AG04449 (cell line): ENCODE measurements around the gene FHIT.

Experiments
- CTCF ChIA-PET: fragments of 350-600 bp; formaldehyde crosslinking; extraction: SDS; loops from one replicate; lab custom pipeline; 2021; ENCODE audit warnings: antibody characterized with exemption; lab: Yijun Ruan, JAX
- POLR2A ChIA-PET: fragments of 400-600, 350-600 bp; formaldehyde crosslinking; extraction: SDS; loops from one replicate; lab custom pipeline; 2020; ENCODE audit warnings: antibody characterized with exemption, inconsistent platforms; lab: Yijun Ruan, JAX
- DNase-seq: peaks from one replicate; pipeline ENCODE4 v3.0.0-alpha.2; 2010; ENCODE audit warnings: low read depth, low spot score
- H3K4me3 ChIP-seq: 2 replicates; pipeline ENCODE4 v1.5.1; 2011; ENCODE audit warnings: low read depth, mild to moderate bottlenecking, control low read depth, low read length
- TF ChIP-seq, protein P1 (sequence below): IDR thresholded peaks from one replicate; pipeline ENCODE4 v1.5.1; 2011; ENCODE audit warnings: mild to moderate bottlenecking, moderate library complexity, low read length, control low read depth, inconsistent platforms; ENCODE audit not compliant: insufficient read depth; ENCODE audit errors: missing control alignments

Gene FHIT

DNA sequence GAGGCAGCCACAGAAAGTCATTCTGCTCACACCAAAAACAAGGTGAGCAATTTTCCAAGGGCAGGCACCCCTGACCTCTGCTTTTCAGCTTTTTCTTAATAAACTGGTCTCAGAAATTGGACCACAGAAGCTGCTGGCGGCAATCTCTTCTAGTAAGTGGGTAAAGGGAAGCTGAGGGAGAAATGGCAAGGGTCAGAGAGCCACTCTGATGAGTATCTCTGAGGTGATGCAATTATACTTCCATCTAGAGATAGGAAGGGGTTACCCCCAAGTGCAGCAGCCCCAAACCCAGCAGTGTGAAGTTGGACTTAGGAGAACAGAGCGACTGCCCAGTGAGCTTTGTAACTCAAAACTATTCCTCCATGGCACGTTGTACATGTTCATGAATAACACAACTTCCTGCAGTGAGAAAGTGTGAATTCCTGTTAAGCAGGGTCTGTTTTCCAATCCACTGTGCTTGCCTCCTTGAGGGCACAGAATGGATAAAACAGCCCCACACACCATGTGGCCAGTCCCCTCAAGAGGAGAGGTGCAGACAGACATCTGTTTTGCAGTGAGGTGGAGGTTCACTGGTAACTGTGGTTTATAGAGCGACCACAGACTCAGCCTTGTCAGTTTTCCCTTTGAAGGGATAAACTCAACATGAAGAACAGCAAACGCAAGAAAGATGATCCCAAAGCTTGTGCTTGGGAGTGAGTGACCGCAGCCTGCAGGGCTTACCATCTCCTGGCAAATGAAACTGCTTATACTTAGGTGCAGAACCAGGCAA is 1518.0 kb downstream of the FHIT start:
- ChIA-PET POLR2A (no interaction called here), CTCF (no interaction called here)
- TF ChIP-seq, protein P1, sequence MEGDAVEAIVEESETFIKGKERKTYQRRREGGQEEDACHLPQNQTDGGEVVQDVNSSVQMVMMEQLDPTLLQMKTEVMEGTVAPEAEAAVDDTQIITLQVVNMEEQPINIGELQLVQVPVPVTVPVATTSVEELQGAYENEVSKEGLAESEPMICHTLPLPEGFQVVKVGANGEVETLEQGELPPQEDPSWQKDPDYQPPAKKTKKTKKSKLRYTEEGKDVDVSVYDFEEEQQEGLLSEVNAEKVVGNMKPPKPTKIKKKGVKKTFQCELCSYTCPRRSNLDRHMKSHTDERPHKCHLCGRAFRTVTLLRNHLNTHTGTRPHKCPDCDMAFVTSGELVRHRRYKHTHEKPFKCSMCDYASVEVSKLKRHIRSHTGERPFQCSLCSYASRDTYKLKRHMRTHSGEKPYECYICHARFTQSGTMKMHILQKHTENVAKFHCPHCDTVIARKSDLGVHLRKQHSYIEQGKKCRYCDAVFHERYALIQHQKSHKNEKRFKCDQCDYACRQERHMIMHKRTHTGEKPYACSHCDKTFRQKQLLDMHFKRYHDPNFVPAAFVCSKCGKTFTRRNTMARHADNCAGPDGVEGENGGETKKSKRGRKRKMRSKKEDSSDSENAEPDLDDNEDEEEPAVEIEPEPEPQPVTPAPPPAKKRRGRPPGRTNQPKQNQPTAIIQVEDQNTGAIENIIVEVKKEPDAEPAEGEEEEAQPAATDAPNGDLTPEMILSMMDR, result no peak
- no peak overlapping the region for H3K4me3 ChIP-seq
- DNase-seq, result no peak

DNA sequence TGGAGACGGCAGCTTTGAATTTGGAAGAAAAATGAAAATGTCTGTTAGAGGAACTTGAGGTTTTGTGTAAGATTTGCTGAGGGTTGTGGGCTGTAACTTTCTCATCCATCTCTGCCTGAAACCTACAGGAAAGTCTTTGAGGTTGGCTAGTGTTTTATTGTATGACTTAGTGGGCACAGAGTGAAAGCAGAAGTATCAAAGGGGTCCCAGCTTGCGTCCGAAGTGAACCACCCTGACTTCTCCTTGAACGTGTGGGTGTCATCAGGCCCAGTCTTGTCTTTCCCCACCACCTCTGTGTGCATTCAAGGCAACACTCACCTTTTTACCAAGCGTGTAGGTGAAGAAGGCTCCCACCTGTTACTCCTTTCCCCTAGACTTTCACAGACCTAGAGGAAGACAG is 1519.3 kb downstream of the FHIT start:
- CTCF ChIA-PET, result no interaction called here
- no peak overlapping the region for H3K4me3 ChIP-seq
- DNase-seq, result no peak

DNA sequence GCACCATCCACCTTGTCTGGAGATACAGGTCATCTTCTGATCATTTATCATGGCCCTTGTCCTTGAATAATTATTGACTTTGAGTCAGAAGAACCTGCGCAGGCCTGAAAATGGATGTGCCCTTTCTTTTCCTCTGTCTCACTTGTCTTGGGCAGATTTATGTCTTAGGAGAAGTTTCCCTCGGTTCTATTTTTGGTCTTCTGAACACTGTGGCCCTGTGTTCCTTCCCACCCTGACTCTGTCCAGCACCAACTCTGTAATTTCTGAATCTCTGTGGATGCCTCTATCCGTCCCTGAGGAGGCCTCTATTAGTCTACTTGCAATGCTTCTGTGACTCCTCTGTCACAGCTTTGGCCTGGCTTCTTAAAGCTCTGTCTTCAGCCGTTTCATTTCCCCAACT is 1520.7 kb downstream of the FHIT start:
- TF ChIP-seq, protein P1, result no peak
- ChIA-PET CTCF (no interaction called here), POLR2A (no interaction called here)
- no peak overlapping the region for H3K4me3 ChIP-seq
- DNase-seq, result no peak

More for the DNA sequence above, 1519.3 kb downstream of the FHIT start:
- TF ChIP-seq, protein P1, result no peak
- POLR2A ChIA-PET, result no interaction called here

DNA sequence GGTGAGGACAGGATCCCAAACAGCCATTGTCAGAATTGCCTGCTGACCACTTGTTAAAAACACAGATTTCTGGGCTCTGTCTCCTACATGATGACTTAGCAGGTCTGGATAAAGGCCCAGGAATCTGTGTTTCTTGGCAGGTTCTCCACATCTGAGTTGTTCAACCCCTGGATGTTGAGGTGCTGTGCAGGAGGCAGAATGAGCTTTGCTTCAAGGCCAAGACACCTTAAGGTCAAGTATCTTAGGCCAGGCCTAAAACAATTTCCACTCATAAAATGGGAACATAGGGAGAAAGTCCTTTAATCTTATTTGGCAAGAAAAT is 1522.7 kb downstream of the FHIT start:
- TF ChIP-seq, protein P1, result no peak
- ChIA-PET CTCF (no interaction called here), POLR2A (no interaction called here)
- H3K4me3 ChIP-seq, result no peak overlapping the region
- no peak for DNase-seq

DNA sequence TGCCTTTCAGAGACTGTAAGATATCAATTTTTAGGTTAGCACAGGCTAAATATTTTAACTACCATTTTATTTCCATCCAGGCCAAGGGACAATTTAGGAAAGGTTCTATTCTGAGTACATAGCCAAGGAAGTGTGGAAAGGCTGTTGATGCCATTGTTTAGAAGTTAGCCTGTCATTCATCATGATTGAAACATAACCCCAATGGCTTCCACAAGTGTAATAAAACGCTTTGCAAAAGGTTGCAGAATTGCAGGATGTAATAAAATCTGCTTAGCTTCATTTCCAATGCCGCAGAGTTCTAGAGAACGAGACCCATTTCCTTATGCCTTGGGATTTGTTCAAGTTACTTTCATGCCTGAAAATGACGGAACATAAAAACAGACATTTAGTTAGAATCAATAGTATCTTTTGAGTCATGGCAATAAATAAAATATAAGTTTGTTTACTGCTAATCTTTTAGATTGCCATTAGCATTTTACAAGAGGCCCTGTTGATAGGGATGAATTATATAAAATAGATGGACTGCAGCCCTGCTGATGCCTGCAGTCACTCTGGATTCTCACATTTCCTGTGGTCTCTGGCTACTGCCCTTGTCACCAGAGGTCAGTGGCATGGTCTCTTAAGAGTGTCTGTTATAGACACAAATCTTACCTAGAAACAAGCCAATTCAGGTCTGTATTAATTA is 1523.2 kb downstream of the FHIT start:
- ChIA-PET CTCF (no interaction called here), POLR2A (interaction anchor here (0.7 kb wide), 1 partner anchor 165 kb away, joined by 3 read pairs; no protein-coding TSS in a partner anchor)
- no peak for DNase-seq
- TF ChIP-seq, protein P1, result no peak
- H3K4me3 ChIP-seq, result no peak overlapping the region

DNA sequence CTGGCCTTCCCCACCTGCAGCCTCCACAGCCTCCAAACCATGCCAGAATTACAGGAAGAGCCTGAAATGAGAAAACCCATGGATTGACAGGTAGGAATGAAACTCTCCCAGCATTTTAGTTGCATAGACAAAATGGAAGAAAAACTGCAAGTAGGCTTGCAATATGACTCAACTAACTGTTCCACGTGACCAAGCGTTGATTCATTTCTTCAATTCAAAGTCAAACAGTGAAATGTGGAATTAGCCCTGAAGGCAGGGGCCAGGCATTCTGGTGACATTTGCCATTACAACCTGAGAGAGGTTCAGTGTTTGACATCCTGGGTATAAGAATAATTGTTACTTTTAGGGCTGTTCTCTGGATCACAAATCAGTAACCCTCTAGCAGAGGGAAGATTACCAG is 1525.0 kb downstream of the FHIT start:
- TF ChIP-seq, protein P1, result no peak
- no peak overlapping the region for H3K4me3 ChIP-seq
- DNase-seq, result no peak
- POLR2A ChIA-PET, result no interaction called here
- CTCF ChIA-PET, result no interaction called here
